GM12873 (cell line): ENCODE data around the gene PGAP6.

ENCODE experiments used
- CTCF ChIP-seq: IDR thresholded peaks from 2 replicates; pipeline ENCODE4 v1.5.1; 2012; ENCODE audit warnings: low read depth, mild to moderate bottlenecking, moderate library complexity, low read length, control low read depth; ENCODE audit not compliant: insufficient read depth; ENCODE audit errors: missing control alignments

Gene PGAP6

GRCh38 chr16:340370-341091 lies 41.2 kb downstream of the PGAP6 start:
- TF ChIP-seq CTCF = no peak

- TF ChIP-seq CTCF = no peak
Observed at GRCh38 chr16:339680-340079, 42.1 kb downstream of the PGAP6 start.

DNA sequence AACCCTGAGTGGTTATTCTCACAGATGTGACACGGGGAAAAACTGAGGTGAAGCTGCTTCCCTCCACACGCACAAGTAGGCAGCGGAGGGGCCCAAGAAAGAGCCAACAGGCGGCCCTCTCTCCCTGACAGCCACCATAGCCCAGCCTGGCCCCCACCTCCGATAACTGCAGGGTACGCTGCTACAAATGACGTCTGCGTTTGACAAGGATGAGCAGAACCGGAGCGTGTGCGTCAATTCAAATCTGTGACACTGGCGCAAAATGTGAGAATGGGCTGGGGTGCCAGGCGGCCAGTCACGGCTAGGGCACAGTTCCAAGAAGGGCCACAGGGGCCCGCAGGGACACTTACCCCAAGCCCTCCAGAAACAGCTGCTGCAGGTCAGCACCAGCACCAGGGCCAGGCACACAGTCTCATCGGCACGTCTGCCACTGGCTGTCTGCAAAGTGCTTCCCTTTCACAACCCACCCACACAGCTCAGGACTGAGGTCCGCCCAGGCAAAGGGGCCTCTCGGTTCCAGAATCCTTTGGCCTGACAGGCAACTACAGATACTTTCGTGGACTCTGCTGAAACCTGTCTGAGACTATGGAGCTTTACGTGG lies 43.7 kb downstream of the PGAP6 start:
- TF ChIP-seq CTCF = no peak

GRCh38 chr16:337437-337836 lies 44.3 kb downstream of the PGAP6 start:
- TF ChIP-seq CTCF = no peak

GRCh38 chr16:336269-336668 lies 45.5 kb downstream of the PGAP6 start:
- no peak for TF ChIP-seq CTCF

DNA sequence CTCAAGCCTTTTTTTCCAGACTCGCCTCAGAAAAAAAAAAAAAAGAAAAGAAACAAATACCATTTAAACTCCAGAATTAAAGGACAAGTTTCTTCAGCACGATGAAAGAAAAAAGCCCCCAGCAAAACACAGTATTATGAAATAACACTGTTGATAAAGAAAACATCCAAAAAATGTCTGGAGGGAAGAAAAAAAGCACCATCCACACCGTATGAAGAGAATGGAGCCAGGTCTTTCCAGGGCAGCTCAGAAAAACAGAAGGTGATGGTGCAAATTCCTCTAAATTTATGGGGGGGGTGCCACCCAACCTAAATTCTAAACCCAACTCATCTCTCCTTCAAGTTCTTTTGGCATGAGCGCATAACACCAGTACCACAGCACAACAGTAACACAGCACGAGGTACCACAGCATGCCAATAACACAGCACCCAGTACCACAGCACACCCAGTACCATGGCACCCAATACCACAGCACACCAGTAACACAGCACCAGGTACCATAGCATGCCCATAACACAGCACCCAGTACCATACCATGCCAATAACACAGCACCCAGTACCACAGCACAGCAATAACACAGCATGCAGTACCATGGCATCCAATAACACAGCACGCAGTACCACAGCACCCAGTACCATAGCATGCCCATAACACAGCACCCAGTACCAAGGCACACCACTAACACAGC lies 48.2 kb downstream of the PGAP6 start:
- TF ChIP-seq CTCF = no peak

DNA sequence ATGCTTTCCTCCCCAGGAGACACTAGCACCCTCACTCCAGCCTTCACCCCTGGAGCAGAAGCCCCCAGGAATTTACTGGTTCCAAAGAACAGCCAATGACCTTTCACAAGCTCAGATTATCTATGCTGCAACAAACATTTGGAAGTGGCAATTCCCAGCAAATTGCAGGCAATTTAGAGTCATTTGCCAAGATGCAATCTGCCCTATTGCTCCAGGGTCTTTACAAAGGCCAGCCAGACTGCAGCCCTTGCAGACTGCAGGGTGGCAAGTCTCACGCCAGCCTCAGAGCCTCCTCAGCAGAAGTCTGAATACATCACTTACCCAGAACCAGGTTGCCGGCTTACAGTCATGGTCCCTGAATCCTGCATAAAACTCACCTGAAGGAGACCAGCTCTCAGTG lies 51.0 kb downstream of the PGAP6 start:
- no peak for TF ChIP-seq CTCF
